SH-SY5Y (cell line): ENCODE data around the gene SIGLECL1.

ENCODE experiments used
- GATA2 ChIP-seq: IDR thresholded peaks from 2 replicates; pipeline ENCODE4 v1.6.1; 2011; ENCODE audit warnings: mild to moderate bottlenecking, low read depth, low read length
- GATA3 ChIP-seq: IDR thresholded peaks from 2 replicates; pipeline ENCODE4 v1.6.1; 2011; ENCODE audit warnings: low read depth, mild to moderate bottlenecking, low read length, moderate library complexity

GRCh38 chr19:51274049-51274770 lies 23.3 kb downstream of the SIGLECL1 start:
- TF ChIP-seq GATA2 (no peak), GATA3 (no peak)
